ENCODE results near the gene KCNMB4. TPM values are rescaled to one million over a fixed set of nuclear protein-coding genes. Genes with fewer than 3 reads are reported as not detected.

Gene KCNMB4
- total RNA-seq, 4 donors from 2014 or later: 1.1 to 10.9 (median 1.4) TPM

DNA sequence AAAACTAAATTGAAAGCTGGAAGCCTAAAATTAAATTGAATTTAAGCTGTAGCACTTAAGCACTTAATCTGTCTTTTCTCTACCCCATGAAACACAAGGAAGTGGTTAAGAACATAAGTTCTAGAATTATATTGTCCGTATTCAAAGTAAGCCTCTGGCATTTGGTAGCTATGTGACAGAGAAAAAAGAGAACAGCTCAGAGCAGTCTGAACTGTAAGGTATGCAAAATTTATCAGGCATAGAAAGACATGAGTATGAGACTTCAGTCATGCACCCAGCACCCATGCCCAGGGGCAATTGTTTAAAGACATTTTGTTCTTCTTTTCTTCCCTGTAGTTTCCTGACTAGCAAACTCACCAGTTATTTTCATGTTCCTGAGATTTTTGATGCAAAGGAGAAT, 116.7 kb downstream of the KCNMB4 start:
- intact Hi-C loops (cut with DNase I; ENCODE audit: low total_unique reads) (no loop called here), in situ Hi-C loops (cut with MboI; ENCODE audit: low pct_ligation_motif_present in 1 of 4, low pct_unique_long_range_greater_than_20kb in 1 of 4, low sequenced_read_pairs in 3 of 4) (no loop called here)
- 78 to 88% methylated on average over 1 of the region's 1 CpG for WGBS, 2 donors (ENCODE audit: low coverage in 1 of 2)
- H3K27ac ChIP-seq: no peak overlapping the region
- no peaks in the 10 kb centered on the region for H3K4me1 ChIP-seq
- no peak for DNase-seq
- no peak overlapping the region for H3K4me3 ChIP-seq
- H3K27me3 ChIP-seq: no peaks in the 10 kb centered on the region
- H3K9me3 ChIP-seq: no peaks in the 10 kb centered on the region
- H3K36me3 ChIP-seq: no peaks in the 10 kb centered on the region
- no peak for TF ChIP-seq EP300 (IDR thresholded peaks at IDR 0.05; ENCODE audit: low read depth)
- no peak for TF ChIP-seq POLR2AphosphoS5 (IDR thresholded peaks at IDR 0.05)
- no peak for TF ChIP-seq POLR2A (IDR thresholded peaks at IDR 0.05)
- TF ChIP-seq, protein P1, sequence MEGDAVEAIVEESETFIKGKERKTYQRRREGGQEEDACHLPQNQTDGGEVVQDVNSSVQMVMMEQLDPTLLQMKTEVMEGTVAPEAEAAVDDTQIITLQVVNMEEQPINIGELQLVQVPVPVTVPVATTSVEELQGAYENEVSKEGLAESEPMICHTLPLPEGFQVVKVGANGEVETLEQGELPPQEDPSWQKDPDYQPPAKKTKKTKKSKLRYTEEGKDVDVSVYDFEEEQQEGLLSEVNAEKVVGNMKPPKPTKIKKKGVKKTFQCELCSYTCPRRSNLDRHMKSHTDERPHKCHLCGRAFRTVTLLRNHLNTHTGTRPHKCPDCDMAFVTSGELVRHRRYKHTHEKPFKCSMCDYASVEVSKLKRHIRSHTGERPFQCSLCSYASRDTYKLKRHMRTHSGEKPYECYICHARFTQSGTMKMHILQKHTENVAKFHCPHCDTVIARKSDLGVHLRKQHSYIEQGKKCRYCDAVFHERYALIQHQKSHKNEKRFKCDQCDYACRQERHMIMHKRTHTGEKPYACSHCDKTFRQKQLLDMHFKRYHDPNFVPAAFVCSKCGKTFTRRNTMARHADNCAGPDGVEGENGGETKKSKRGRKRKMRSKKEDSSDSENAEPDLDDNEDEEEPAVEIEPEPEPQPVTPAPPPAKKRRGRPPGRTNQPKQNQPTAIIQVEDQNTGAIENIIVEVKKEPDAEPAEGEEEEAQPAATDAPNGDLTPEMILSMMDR (IDR thresholded peaks at IDR 0.05): no peak

Small RNA genes lying within 50 kb of the gene (small RNA-seq; reads per million reads assigned to genes)
- 0 reads per million in 4 donors for gene RNU4-65P

Other genes with a start within 250 kb of the KCNMB4 start
- gene CNOT2, start 122.9 kb upstream of the KCNMB4 start, total RNA-seq: 100 to 1,000 TPM in 3 of 4 donors, 10 to 100 TPM in 1; 36.8 to 204 (median 139) TPM

All from transverse colon (tissue), 4 donors.